Sigmoid colon (tissue), 4 donors: ENCODE results near the gene HIBADH.

Experiments used
- EP300 ChIP-seq, 4 donors: sonication (generic); formaldehyde crosslinking; IDR thresholded peaks; one replicate each; pipeline ENCODE4 v1.6.1; 2017; ENCODE audit warnings: antibody characterized with exemption in 4 of 4
- POLR2AphosphoS5 ChIP-seq, 4 donors: sonication (generic); formaldehyde crosslinking; IDR thresholded peaks; one replicate each; pipeline ENCODE4 v1.6.1; 2017; ENCODE audit warnings: antibody characterized with exemption in 4 of 4
- TF ChIP-seq, protein P1 (sequence below), 4 experiments: fragments of 450-650 bp in 3 of 4; fragments of 200-600 bp in 1 of 4; IDR thresholded peaks; one replicate each; pipeline ENCODE4 v1.5.1; 2016 to 2019; ENCODE audit warnings: antibody characterized with exemption in 4 of 4, mild to moderate bottlenecking in 3 of 4, moderate library complexity in 2 of 4

DNA sequence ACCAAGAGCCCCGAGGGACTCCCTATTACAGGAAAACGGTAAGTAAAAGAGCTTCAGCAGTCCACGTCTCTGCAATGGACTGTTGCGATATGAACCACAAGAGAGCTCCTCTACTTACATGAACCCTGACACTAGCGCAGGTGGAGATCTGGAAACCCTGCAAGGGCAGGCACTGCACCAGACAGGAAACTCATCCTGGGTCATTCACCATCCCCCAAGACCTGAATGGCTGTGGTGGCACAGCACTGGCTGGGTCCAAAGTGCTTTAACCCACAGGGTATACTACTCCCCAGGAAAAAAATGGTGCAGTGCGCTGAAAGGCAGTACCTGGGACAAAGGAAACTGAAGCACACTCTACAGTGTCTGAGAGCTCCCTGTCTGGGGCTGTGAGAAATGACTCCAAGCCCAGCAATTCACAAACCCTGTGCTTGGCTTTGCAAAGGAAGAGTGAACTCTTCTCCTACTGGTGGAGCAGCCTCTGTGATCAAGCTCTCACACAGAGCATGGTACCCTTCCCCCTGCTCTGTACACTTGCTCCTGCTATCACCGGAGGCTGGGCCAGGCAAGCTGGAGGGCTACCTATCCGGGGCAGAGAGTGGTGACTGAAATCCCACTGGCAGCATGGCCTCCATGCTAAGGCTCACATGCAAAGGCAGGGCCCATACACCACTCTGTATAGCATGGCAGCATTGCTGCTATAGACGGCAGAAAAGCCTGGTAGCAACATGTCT, 44.9 kb downstream of the HIBADH start:
- TF ChIP-seq POLR2AphosphoS5 (IDR thresholded peaks at IDR 0.05) (no peak), EP300 (IDR thresholded peaks at IDR 0.05) (no peak)
- TF ChIP-seq, protein P1, sequence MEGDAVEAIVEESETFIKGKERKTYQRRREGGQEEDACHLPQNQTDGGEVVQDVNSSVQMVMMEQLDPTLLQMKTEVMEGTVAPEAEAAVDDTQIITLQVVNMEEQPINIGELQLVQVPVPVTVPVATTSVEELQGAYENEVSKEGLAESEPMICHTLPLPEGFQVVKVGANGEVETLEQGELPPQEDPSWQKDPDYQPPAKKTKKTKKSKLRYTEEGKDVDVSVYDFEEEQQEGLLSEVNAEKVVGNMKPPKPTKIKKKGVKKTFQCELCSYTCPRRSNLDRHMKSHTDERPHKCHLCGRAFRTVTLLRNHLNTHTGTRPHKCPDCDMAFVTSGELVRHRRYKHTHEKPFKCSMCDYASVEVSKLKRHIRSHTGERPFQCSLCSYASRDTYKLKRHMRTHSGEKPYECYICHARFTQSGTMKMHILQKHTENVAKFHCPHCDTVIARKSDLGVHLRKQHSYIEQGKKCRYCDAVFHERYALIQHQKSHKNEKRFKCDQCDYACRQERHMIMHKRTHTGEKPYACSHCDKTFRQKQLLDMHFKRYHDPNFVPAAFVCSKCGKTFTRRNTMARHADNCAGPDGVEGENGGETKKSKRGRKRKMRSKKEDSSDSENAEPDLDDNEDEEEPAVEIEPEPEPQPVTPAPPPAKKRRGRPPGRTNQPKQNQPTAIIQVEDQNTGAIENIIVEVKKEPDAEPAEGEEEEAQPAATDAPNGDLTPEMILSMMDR (IDR thresholded peaks at IDR 0.05) = no peak
